GM13976 (cell line): Measurements from ENCODE around the gene FRMPD3.

Experiments
- DNase-seq: peaks from one replicate; pipeline ENCODE4 v3.0.0; 2012; ENCODE audit warnings: low spot score
- in situ Hi-C: fragments of 300-500 bp; cut with MboI; formaldehyde crosslinking; loops from one replicate; pipeline ENCODE4 v1.12.0; 2022; ENCODE audit warnings: low sequenced_read_pairs, mixed read lengths, inconsistent platforms; ENCODE audit not compliant: unreplicated experiment
- TF ChIP-seq, protein P1 (sequence below): IDR thresholded peaks from 2 replicates; pipeline ENCODE4 v1.5.1; 2012; ENCODE audit warnings: borderline replicate concordance, mild to moderate bottlenecking; ENCODE audit not compliant: insufficient read depth; ENCODE audit errors: extremely low read depth, missing control alignments, control extremely low read depth

The FRMPD3 gene

DNA sequence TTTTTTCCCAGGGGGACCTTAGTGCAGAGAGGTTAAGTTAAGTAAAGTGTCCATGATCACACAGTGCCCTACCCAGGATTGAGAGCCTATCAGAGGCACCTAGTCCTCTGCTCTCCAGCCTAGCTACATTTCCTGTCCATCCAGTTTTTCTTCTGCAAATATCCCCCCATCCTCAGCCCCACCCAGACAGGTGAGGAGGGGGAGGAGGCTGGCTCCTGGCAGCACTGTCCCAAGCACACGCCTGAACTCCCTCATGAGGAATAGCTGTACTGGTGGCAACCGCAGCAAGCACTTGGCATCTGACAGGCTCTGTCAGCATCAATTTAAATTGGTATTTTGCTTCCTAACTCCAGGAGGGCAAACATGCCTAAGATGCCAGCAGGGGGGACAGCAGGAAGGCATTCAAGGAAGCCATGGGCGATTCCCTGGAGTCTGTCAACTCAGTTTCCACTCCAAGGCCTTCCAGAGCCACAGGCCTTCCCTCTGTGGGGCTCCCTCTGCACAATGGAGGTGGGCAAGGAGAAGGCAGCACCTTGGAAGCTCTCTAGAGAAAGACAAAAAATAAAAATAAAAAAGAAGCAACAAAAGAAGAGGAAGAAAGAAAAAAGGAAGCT lies 6.4 kb upstream of the FRMPD3 start:
- DNase-seq, result no peak
- TF ChIP-seq, protein P1, sequence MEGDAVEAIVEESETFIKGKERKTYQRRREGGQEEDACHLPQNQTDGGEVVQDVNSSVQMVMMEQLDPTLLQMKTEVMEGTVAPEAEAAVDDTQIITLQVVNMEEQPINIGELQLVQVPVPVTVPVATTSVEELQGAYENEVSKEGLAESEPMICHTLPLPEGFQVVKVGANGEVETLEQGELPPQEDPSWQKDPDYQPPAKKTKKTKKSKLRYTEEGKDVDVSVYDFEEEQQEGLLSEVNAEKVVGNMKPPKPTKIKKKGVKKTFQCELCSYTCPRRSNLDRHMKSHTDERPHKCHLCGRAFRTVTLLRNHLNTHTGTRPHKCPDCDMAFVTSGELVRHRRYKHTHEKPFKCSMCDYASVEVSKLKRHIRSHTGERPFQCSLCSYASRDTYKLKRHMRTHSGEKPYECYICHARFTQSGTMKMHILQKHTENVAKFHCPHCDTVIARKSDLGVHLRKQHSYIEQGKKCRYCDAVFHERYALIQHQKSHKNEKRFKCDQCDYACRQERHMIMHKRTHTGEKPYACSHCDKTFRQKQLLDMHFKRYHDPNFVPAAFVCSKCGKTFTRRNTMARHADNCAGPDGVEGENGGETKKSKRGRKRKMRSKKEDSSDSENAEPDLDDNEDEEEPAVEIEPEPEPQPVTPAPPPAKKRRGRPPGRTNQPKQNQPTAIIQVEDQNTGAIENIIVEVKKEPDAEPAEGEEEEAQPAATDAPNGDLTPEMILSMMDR, result no peak
- in situ Hi-C loops, result no loop called here

DNA sequence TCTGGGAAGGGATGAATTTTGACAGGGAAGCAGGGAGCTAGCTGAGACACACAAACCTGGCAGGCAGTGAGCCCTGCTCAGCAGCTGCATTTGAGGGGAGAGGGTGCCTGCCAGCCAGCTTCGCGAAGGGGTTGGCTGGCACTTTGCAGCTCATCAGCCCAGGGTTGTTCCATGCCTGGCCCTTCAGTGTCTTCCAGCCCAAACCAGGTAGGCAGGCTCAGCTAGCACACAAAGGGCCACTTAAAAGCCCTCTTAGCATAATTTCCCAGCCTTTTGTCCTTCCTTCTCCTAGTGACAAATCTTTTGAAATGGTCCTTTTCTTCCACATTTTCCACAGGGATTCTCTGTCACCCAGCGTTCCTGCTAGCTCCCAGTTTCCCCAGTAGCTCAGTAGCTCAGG lies 4.3 kb upstream of the FRMPD3 start:
- TF ChIP-seq, protein P1, result no peak
- no peak for DNase-seq
- in situ Hi-C loops, result no loop called here

DNA sequence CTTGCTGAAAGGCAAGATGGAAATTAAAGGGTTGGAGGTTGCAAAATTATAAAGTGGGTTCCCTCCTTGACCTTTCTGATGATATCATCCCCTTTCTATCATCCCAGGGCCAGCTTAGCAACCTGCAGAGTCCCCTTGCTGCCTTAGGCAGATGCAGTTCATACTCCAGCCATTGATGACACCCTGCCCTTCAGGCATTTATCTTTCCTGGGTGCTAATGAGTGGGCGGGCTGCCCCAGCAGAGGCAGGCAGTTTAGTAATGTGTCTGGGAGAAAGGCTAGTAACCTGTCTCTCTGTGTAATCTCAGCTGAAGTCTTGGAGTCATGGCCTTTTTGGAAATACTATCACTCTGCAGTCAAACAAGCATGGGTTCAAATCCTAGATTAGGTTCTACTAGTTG lies 3.8 kb upstream of the FRMPD3 start:
- no peak for DNase-seq
- TF ChIP-seq, protein P1, result no peak
- in situ Hi-C loops, result no loop called here

DNA sequence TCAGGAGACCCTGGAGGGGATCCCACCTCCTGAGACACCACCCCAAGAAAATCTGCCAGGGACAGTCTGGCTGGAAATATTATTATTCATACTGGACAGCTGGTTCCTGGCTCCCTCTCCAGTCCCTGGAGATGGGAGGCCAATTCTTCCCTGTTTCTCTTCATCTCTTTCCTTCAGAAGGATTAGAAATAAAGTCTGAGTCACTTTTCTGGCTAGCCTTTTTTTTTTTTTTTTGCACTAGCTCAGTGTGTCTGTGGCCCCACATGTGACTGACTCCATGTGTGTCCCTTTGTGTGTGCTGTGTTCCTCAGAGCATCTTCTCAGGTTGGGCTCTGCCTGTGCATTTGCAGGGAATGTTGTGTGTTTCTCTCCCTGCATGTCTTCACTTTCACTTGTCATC lies 1.8 kb upstream of the FRMPD3 start:
- in situ Hi-C loops, result no loop called here
- TF ChIP-seq, protein P1, result no peak

DNA sequence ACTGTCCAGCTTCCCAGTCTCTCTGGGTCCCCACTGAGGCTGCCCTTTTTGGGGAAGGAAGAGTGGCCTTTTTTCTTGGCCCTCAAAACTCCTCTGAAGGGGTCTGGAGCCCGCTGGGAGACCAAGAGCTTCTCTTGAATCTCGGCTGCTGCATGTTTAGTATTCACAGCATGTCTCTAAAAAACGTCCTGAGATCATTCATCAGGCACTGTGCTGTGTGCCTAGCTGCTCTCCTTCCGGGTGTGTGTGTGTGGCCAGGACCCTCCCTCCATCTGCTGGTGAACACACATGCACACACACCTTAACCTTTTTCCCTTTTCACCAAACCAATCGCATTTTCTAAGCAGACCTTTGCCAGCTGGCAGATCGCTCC lies 841 bp upstream of the FRMPD3 start:
- TF ChIP-seq, protein P1, result no peak
- in situ Hi-C loops, result no loop called here
- no peak for DNase-seq

More for the DNA sequence above, 1.8 kb upstream of the FRMPD3 start:
- DNase-seq, result no peak

DNA sequence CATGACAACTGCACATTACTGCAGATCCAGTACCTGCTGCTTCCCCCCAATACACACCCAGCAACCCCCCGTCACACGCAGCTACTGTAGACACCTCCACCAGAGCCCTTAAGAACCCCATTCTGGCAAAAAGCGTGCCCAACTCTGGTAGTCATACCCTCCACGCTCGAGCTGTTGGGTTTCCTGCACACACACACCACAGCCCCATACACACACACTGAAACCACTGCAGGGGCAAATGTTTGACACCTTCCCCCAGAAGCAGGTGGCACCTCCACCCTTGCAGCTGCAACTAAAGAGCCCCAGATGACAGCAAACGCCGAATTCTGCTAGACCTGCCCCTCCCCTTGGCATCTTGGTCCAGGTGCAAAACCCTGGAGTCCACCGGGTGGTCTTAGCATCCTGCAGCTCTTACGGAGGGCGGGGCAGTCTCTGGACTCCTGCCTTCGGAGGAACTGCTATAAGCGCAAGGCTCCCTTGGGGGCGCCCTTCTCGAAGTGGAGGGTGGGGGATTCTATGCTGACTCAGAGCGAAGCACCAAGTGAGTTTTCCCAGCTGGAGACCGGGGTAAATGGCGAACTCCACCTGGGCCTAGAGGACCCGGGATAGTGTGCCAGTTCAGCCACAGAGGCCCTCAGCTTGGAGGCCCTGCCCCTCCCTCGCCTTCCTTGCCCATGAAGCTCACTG lies 1.5 kb downstream of the FRMPD3 start:
- in situ Hi-C loops, result no loop called here
- TF ChIP-seq, protein P1, result no peak
- peak; percentile 22 for DNase-seq
